H1 (cell line): ENCODE data around the gene LRP1-AS. TPM values are rescaled to one million over a fixed set of nuclear protein-coding genes. Genes with fewer than 3 reads are reported as not detected.

Source experiments
- CTCF ChIA-PET: fragments of 300-600 bp; sonication (Branson Sonifier 250); formaldehyde crosslinking; loops from one replicate; lab custom pipeline; 2021; ENCODE audit not compliant: partially characterized antibody; lab: Charles Lee
- POLR2A ChIA-PET: fragments of 300-600 bp; sonication (Branson Sonifier 250); formaldehyde crosslinking; loops from one replicate; lab custom pipeline; 2021; ENCODE audit warnings: inconsistent platforms; ENCODE audit not compliant: partially characterized antibody; lab: Charles Lee
- DNase-seq, 2 experiments: peaks; one replicate each; pipeline versions ENCODE4 v3.0.0 to v3.0.0-alpha.2; 2010 to 2022; ENCODE audit warnings: low spot score in 2 of 2, low read depth in 1 of 2, mixed read lengths in 1 of 2
- FAIRE-seq: peaks from 2 replicates; lab custom pipeline; 2011; peaks lifted over from hg19 to GRCh38; lab: Jason Lieb, UNC
- H2AFZ ChIP-seq: 2 replicates; pipeline ENCODE4 v1.8.1; 2012; ENCODE audit warnings: low read length, inconsistent platforms
- H2AK5ac ChIP-seq: 2 replicates; pipeline ENCODE4 v1.6.1; 2013; ENCODE audit warnings: low read depth, low read length
- H2BK120ac ChIP-seq: replicated peaks from 2 replicates; pipeline ENCODE3; 2013; ENCODE audit warnings: low read depth, low read length, inconsistent platforms
- H2BK12ac ChIP-seq: 2 replicates; pipeline ENCODE4 v1.6.1; 2013; ENCODE audit warnings: low read depth, low read length
- H2BK15ac ChIP-seq: 2 replicates; pipeline ENCODE4 v1.6.1; 2013; ENCODE audit warnings: low read length
- H2BK20ac ChIP-seq: 2 replicates; pipeline ENCODE4 v1.6.1; 2013; ENCODE audit warnings: low read length
- H2BK5ac ChIP-seq: 2 replicates; pipeline ENCODE4 v1.6.1; 2013; ENCODE audit warnings: low read depth, low read length
- H3K14ac ChIP-seq: 2 replicates; pipeline ENCODE4 v1.6.1; 2013; ENCODE audit warnings: inconsistent platforms; ENCODE audit not compliant: insufficient read length
- H3K18ac ChIP-seq: 2 replicates; pipeline ENCODE4 v1.6.1; 2013; ENCODE audit warnings: low read length; ENCODE audit errors: extremely low read depth
- H3K23ac ChIP-seq: 2 replicates; pipeline ENCODE4 v1.6.1; 2013; ENCODE audit warnings: inconsistent platforms; ENCODE audit not compliant: insufficient read length
- H3K23me2 ChIP-seq: 2 replicates; pipeline ENCODE4 v1.6.1; 2013; ENCODE audit warnings: low read depth, low read length
- H3K27ac ChIP-seq: 2 replicates; pipeline ENCODE4 v1.6.1; 2011; ENCODE audit warnings: low read depth, low read length, inconsistent platforms
- H3K27me3 ChIP-seq, 4 experiments: replicated peaks in 1 of 4; 1 replicate in 1 of 4; 2 replicates in 3 of 4; pipeline versions ENCODE4 v1.6.1 to v1.8.1; 2011 to 2013; ENCODE audit warnings: low read length in 3 of 4, mild to moderate bottlenecking in 3 of 4, inconsistent platforms in 2 of 4, mixed read lengths in 2 of 4, moderate library complexity in 1 of 4; ENCODE audit not compliant: control insufficient read depth in 3 of 4, insufficient read depth in 3 of 4; ENCODE audit errors: extremely low read depth in 1 of 4
- H3K36me3 ChIP-seq, 4 experiments: 2 replicates each; pipeline versions ENCODE4 v1.6.1 to v1.8.1; 2011 to 2013; ENCODE audit warnings: mild to moderate bottlenecking in 4 of 4, low read length in 3 of 4, moderate library complexity in 2 of 4, control low read depth in 1 of 4, inconsistent platforms in 1 of 4; ENCODE audit not compliant: insufficient read depth in 4 of 4, control insufficient read depth in 2 of 4
- H3K4ac ChIP-seq: replicated peaks from 2 replicates; pipeline ENCODE3; 2013; ENCODE audit warnings: low read length, low read depth, mixed read lengths, inconsistent platforms; ENCODE audit not compliant: insufficient read length
- H3K4me1 ChIP-seq, 4 experiments: replicated peaks in 1 of 4; 1 replicate in 1 of 4; 2 replicates in 3 of 4; pipeline versions ENCODE4 v1.6.1 to v1.8.1; 2011 to 2013; ENCODE audit warnings: low read length in 3 of 4, inconsistent platforms in 2 of 4, mixed read lengths in 1 of 4; ENCODE audit not compliant: insufficient read depth in 4 of 4, control insufficient read depth in 3 of 4
- H3K4me2 ChIP-seq, 2 experiments: 2 replicates each; pipeline versions ENCODE4 v1.6.1 to v1.8.1; 2011 to 2013; ENCODE audit warnings: low read depth in 2 of 2, low read length in 2 of 2, control low read depth in 1 of 2, inconsistent platforms in 1 of 2, mild to moderate bottlenecking in 1 of 2; ENCODE audit not compliant: insufficient read depth in 1 of 2
- H3K4me3 ChIP-seq, 4 experiments: fragments of 200-600, 300-600 bp in 1 of 4; sonication (generic), shearing (Covaris generic), sonication (Bioruptor Twin) in 1 of 4; 2 replicates each; pipeline versions ENCODE4 v1.5.1 to v1.8.1; 2011 to 2016; ENCODE audit warnings: low read length in 4 of 4, low read depth in 3 of 4, control low read depth in 2 of 4, inconsistent platforms in 2 of 4, mild to moderate bottlenecking in 2 of 4, mixed read lengths in 1 of 4, moderate library complexity in 1 of 4; ENCODE audit not compliant: insufficient read depth in 2 of 4; ENCODE audit errors: extremely low read depth in 1 of 4
- H3K56ac ChIP-seq: replicated peaks from 2 replicates; pipeline ENCODE3; 2013; ENCODE audit warnings: low read depth, mild to moderate bottlenecking, mixed read lengths, low read length, inconsistent platforms; ENCODE audit not compliant: insufficient read length
- H3K79me1 ChIP-seq: 2 replicates; pipeline ENCODE4 v1.6.1; 2013; ENCODE audit warnings: low read depth, low read length, control low read depth
- H3K79me2 ChIP-seq, 2 experiments: 2 replicates each; pipeline versions ENCODE4 v1.6.1 to v1.8.1; 2012 to 2013; ENCODE audit warnings: low read length in 2 of 2, mild to moderate bottlenecking in 2 of 2, inconsistent platforms in 1 of 2; ENCODE audit not compliant: insufficient read depth in 2 of 2, control insufficient read depth in 1 of 2
- H3K9ac ChIP-seq, 4 experiments: replicated peaks in 1 of 4; 1 replicate in 1 of 4; 2 replicates in 3 of 4; pipeline versions ENCODE4 v1.6.1 to v1.8.1; 2011 to 2013; ENCODE audit warnings: low read depth in 3 of 4, low read length in 3 of 4, control low read depth in 2 of 4, mild to moderate bottlenecking in 2 of 4, moderate library complexity in 2 of 4, inconsistent platforms in 1 of 4; ENCODE audit errors: extremely low read depth in 1 of 4
- H3K9me3 ChIP-seq, 2 experiments: 2 replicates each; pipeline versions ENCODE4 v1.6.1 to v1.8.1; 2012 to 2013; ENCODE audit warnings: mild to moderate bottlenecking in 2 of 2, moderate library complexity in 2 of 2, control low read depth in 1 of 2, inconsistent platforms in 1 of 2, low read depth in 1 of 2, low read length in 1 of 2, mixed read lengths in 1 of 2; ENCODE audit not compliant: insufficient read depth in 2 of 2
- H4K20me1 ChIP-seq, 2 experiments: replicated peaks in 1 of 2; 2 replicates each; pipeline versions ENCODE3 to v1.8.1; 2011 to 2013; ENCODE audit warnings: inconsistent platforms in 2 of 2, low read length in 2 of 2, mild to moderate bottlenecking in 1 of 2; ENCODE audit not compliant: insufficient read depth in 2 of 2, control insufficient read depth in 1 of 2
- H4K5ac ChIP-seq: 2 replicates; pipeline ENCODE4 v1.6.1; 2013; ENCODE audit warnings: low read length, low read depth, mixed read lengths, inconsistent platforms; ENCODE audit not compliant: insufficient read length
- H4K8ac ChIP-seq: 2 replicates; pipeline ENCODE4 v1.8.0; 2013; ENCODE audit warnings: mild to moderate bottlenecking, moderate library complexity, low read length, inconsistent platforms; ENCODE audit not compliant: insufficient read depth; ENCODE audit errors: extremely low read depth
- H4K91ac ChIP-seq: replicated peaks from 2 replicates; pipeline ENCODE3; 2013; ENCODE audit warnings: low read length, mixed read lengths, inconsistent platforms; ENCODE audit not compliant: insufficient read length
- BRCA1 ChIP-seq: IDR thresholded peaks from 2 replicates; pipeline ENCODE4 v1.6.1; 2012; ENCODE audit warnings: low read depth, low read length, improper control_type of control experiment
- CEBPB ChIP-seq: IDR thresholded peaks from 2 replicates; pipeline ENCODE4 v1.6.1; 2012; ENCODE audit warnings: low read depth, low read length
- CHD1 ChIP-seq: IDR thresholded peaks from 2 replicates; pipeline ENCODE4 v1.6.1; 2012; ENCODE audit warnings: low read depth, low read length, improper control_type of control experiment
- CTCF ChIP-seq, 3 experiments: IDR thresholded peaks; 1 replicate in 2 of 3; 2 replicates in 1 of 3; pipeline versions ENCODE4 v1.5.1 to v1.6.1; 2011; ENCODE audit warnings: low read length in 3 of 3, mild to moderate bottlenecking in 3 of 3, inconsistent platforms in 2 of 3, low read depth in 1 of 3, moderate library complexity in 1 of 3; ENCODE audit not compliant: insufficient read depth in 1 of 3; ENCODE audit errors: control extremely low read depth in 1 of 3
- FOSL1 ChIP-seq: IDR thresholded peaks from 2 replicates; pipeline ENCODE4 v1.6.1; 2011; ENCODE audit warnings: mild to moderate bottlenecking, low read depth, low read length, moderate library complexity; ENCODE audit not compliant: insufficient read depth
- PHF8 ChIP-seq: fragments of 200-600 bp; sonication (generic); conservative IDR thresholded peaks from 2 replicates; pipeline ENCODE4 v1.7.1; 2012; ENCODE audit warnings: low read depth, mild to moderate bottlenecking, inconsistent platforms, low read length, moderate library complexity
- SIN3A ChIP-seq, 2 experiments: IDR thresholded peaks in 1 of 2; conservative IDR thresholded peaks in 1 of 2; 2 replicates each; pipeline ENCODE4 v1.6.1; 2011 to 2012; ENCODE audit warnings: low read length in 2 of 2, improper control_type of control experiment in 1 of 2, low read depth in 1 of 2, mild to moderate bottlenecking in 1 of 2
- SIX5 ChIP-seq: IDR thresholded peaks from 2 replicates; pipeline ENCODE4 v1.6.1; 2011; ENCODE audit warnings: mild to moderate bottlenecking, low read depth, low read length
- TAF1 ChIP-seq: IDR thresholded peaks from 2 replicates; pipeline ENCODE4 v1.6.1; 2011; ENCODE audit warnings: mild to moderate bottlenecking, low read depth, low read length
- TBP ChIP-seq: IDR thresholded peaks from 2 replicates; pipeline ENCODE4 v1.6.1; 2011; ENCODE audit warnings: low read depth, low read length, improper control_type of control experiment
- WGBS, 2 experiments: shearing (Covaris generic) in 1 of 2; methylation state at CpG; one replicate each; pipeline versions ENCODE4 v1.1.6 to v1.1.7; 2013 to 2015; ENCODE audit warnings: low lambda C conversion rate in 2 of 2, mixed read lengths in 2 of 2, inconsistent platforms in 1 of 2, low coverage in 1 of 2, missing lambda C conversion rate in 1 of 2; ENCODE audit not compliant: insufficient replicate concordance in 2 of 2, insufficient coverage in 1 of 2, insufficient read length in 1 of 2; ENCODE audit errors: extremely low coverage in 1 of 2, missing lambda C conversion rate in 1 of 2; 5-methylcytosine and 5-hydroxymethylcytosine counted together
- polyA plus RNA-seq, 7 experiments: library from polyadenylated mRNA; depleted of rRNA in 3 of 7; stranded (reverse) in 5 of 7; unstranded in 2 of 7; fragments of >200 nt in 5 of 7; fragments of 200-250 nt in 2 of 7; gene quantifications; 1 replicate in 5 of 7; 2 replicates in 1 of 7; 4 replicates in 1 of 7; pipeline versions ENCODE4 v1.2.1 to v1.2.3, GENCODE V29; 2011 to 2013; ENCODE audit warnings: missing spikeins in 2 of 7, mixed read lengths in 2 of 7
- total RNA-seq: library from RNA; stranded (reverse); fragmentation: NEBNext Ultra II Directional; extraction: Animal tissue kit (Norgen Biotek cat#: 25700); gene quantifications from 2 replicates; pipeline ENCODE4 v1.2.1, GENCODE V29; 2021
- TF ChIP-seq, protein P1 (sequence below): IDR thresholded peaks from 2 replicates; pipeline ENCODE4 v1.6.1; 2012; ENCODE audit warnings: inconsistent platforms

Gene LRP1-AS
- total and polyA plus RNA-seq, 2 of the 8 experiments (the other 6 are each of a cell fraction or from before 2014, with no cell fraction given): not detected

GRCh38 chr12:57160040-57160439 is 12.6 kb upstream of the LRP1-AS start:
- H2BK5ac ChIP-seq: no peak overlapping the region; the same call in 1 of the 2 replicates
- no peak overlapping the region for H3K27ac ChIP-seq
- CTCF ChIA-PET: interaction anchor here (1.1 to 10.6 kb wide), 6 partner anchors 12 to 54 kb away, joined by 3 to 150 read pairs (median 6); no protein-coding TSS in a partner anchor
- H3K4ac ChIP-seq: no peak overlapping the region
- H3K23me2 ChIP-seq: no peaks in the 10 kb centered on the region
- no peak overlapping the region for H3K4me2 ChIP-seq
- no peak overlapping the region for H3K9ac ChIP-seq
- H4K20me1 ChIP-seq: peaks cover 3 to 19% of the 10 kb centered on the region in 2 experiments
- H3K23ac ChIP-seq: no peak overlapping the region
- H3K56ac ChIP-seq: no peak overlapping the region
- H3K18ac ChIP-seq: no peak overlapping the region
- H3K4me1 ChIP-seq: no peaks in the 10 kb centered on the region
- H4K91ac ChIP-seq: no peak overlapping the region
- FAIRE-seq (no peak), DNase-seq (no peak)
- WGBS, 2 experiments: 91% methylated on average over 4 of the region's 4 CpGs; no CpG with 5 or more reads in 1 of the 2 experiments
- no peak overlapping the region for H3K4me3 ChIP-seq
- no peak overlapping the region for H2BK20ac ChIP-seq
- no peak overlapping the region for H4K5ac ChIP-seq
- no peak overlapping the region for H2AFZ ChIP-seq
- no peaks in the 10 kb centered on the region for H3K79me2 ChIP-seq
- no peaks in the 10 kb centered on the region for H3K27me3 ChIP-seq
- H4K8ac ChIP-seq: no peak overlapping the region
- POLR2A ChIA-PET: interaction anchor here (0.9 to 10.8 kb wide), 8 partner anchors 9 to 442 kb away, joined by 3 to 75 read pairs (median 8); partner anchors contain the start of gene LRP1
- H3K79me1 ChIP-seq: no peaks in the 10 kb centered on the region
- H2BK120ac ChIP-seq: no peak overlapping the region
- no peak overlapping the region for H2BK12ac ChIP-seq
- H3K14ac ChIP-seq: no peak overlapping the region
- H2BK15ac ChIP-seq: no peak overlapping the region
- no peaks in the 10 kb centered on the region for H3K9me3 ChIP-seq
- H2AK5ac ChIP-seq: no peak overlapping the region
- H3K36me3 ChIP-seq: peaks cover 41 to 96% (median 76%) of the 10 kb centered on the region in 4 experiments; a peak in 7 of 8 replicates
- TF ChIP-seq TAF1 (no peak), PHF8 (no peak), CHD1 (no peak), SIN3A (conservative IDR thresholded peaks at IDR 0.05 in 1 of 2, IDR thresholded peaks at IDR 0.05 in 1 of 2; ENCODE audit: low read depth in 1 of 2, low read length in 2 of 2) (no peak), SIX5 (no peak), CEBPB (no peak), BRCA1 (no peak), FOSL1 (no peak), TBP (no peak), CTCF (IDR thresholded peaks at IDR 0.05; ENCODE audit: control extremely low read depth in 1 of 3, insufficient read depth in 1 of 3, low read depth in 1 of 3, low read length in 3 of 3) (no peak)
- TF ChIP-seq, protein P1, sequence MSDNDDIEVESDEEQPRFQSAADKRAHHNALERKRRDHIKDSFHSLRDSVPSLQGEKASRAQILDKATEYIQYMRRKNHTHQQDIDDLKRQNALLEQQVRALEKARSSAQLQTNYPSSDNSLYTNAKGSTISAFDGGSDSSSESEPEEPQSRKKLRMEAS: no peak
